DOHH2 (cell line): ENCODE results near the gene TFAP2B.

Experiments
- H3F3A ChIP-seq: fragments of 200-600 bp; sonication (generic), shearing (Covaris generic); 2 replicates; pipeline ENCODE4 v1.6.0; 2016; ENCODE audit warnings: antibody characterized with exemption, mild to moderate bottlenecking; ENCODE audit not compliant: control insufficient read depth, insufficient read depth
- H3K27ac ChIP-seq: fragments of 200-600 bp; sonication (generic); 2 replicates; pipeline ENCODE4 v1.5.1; 2014; ENCODE audit warnings: low read depth, mild to moderate bottlenecking, low read length, moderate library complexity
- H3K27me3 ChIP-seq: fragments of 200-600 bp; sonication (generic); 2 replicates; pipeline ENCODE4 v1.6.1; 2014; ENCODE audit warnings: mild to moderate bottlenecking, low read length, mixed read lengths; ENCODE audit not compliant: control insufficient read depth
- H3K36me3 ChIP-seq: fragments of 200-600 bp; sonication (generic); 2 replicates; pipeline ENCODE4 v1.6.1; 2014; ENCODE audit warnings: mild to moderate bottlenecking, low read length, moderate library complexity, mixed read lengths; ENCODE audit not compliant: control insufficient read depth
- H3K4me1 ChIP-seq: fragments of 200-600 bp; sonication (generic); 2 replicates; pipeline ENCODE4 v1.6.1; 2014; ENCODE audit warnings: mild to moderate bottlenecking, low read length, mixed read lengths; ENCODE audit not compliant: control insufficient read depth
- H3K4me2 ChIP-seq: fragments of 200-600 bp; sonication (generic); 2 replicates; pipeline ENCODE4 v1.6.0; 2014; ENCODE audit warnings: mild to moderate bottlenecking, low read length, moderate library complexity
- H3K4me3 ChIP-seq: fragments of 200-600 bp; sonication (generic); 2 replicates; pipeline ENCODE4 v1.5.1; 2014; ENCODE audit warnings: mild to moderate bottlenecking, low read length, mixed read lengths
- H3K79me2 ChIP-seq: fragments of 200-600 bp; sonication (generic); 2 replicates; pipeline ENCODE4 v1.6.1; 2014; ENCODE audit warnings: mild to moderate bottlenecking, low read length, mixed read lengths; ENCODE audit not compliant: control insufficient read depth
- H3K9me2 ChIP-seq: fragments of 200-600 bp; sonication (generic); replicated peaks from 2 replicates; pipeline ENCODE4 v1.6.1; 2014; ENCODE audit warnings: mild to moderate bottlenecking, low read length, mixed read lengths; ENCODE audit not compliant: control insufficient read depth
- H3K9me3 ChIP-seq: fragments of 200-600 bp; sonication (generic); 2 replicates; pipeline ENCODE4 v1.6.1; 2014; ENCODE audit warnings: antibody characterized with exemption, low read length, mixed read lengths; ENCODE audit not compliant: control insufficient read depth, insufficient read depth
- H4K20me1 ChIP-seq: fragments of 200-600 bp; sonication (generic); 2 replicates; pipeline ENCODE4 v1.6.0; 2014; ENCODE audit warnings: low read depth, mild to moderate bottlenecking, antibody characterized with exemption, low read length, moderate library complexity; ENCODE audit not compliant: control insufficient read depth, insufficient read depth
- EZH2phosphoT487 ChIP-seq: fragments of 200-600 bp; sonication (generic); IDR thresholded peaks from 2 replicates; pipeline ENCODE4 v1.6.1; 2017; ENCODE audit warnings: borderline replicate concordance, mild to moderate bottlenecking, antibody characterized with exemption, low read length, moderate library complexity, mixed read lengths
- TF ChIP-seq, protein P1 (sequence below): fragments of 200-600 bp; sonication (generic); IDR thresholded peaks from one replicate; pipeline ENCODE4 v1.5.1; 2014; ENCODE audit warnings: antibody characterized with exemption, mild to moderate bottlenecking, low read depth, low read length; ENCODE audit not compliant: poor library complexity, severe bottlenecking

TFAP2B gene

DNA sequence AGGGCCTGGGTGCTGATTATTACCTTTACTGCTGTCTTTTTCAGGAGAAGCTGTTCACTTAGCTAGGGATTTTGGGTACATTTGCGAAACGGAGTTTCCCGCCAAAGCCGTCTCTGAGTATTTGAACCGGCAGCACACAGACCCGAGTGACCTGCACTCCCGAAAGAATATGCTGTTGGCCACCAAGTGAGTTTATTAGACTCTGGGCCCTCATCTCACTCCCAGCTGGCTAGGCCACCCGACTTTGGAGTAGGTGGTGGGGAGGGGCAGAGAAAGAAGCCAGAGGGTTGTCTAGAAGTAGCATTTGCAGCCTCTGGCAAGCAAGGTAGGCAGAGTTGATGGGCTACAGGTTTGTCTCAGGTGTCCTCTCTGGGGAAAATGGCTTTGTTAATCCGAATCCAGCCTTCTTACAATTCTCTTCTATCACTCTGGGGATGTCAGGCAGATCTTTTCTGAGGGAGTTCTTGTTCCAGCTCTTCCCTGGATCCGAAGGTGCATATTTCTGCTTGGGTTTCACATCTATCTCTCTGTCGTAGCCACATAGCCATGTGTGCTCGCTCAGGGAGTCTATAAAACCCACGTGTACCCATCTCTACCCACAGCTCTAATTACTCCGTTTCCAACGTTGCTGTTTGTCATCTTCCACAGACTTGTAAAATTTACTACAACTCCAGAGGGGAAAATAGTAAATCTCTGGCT, 21.6 kb downstream of the TFAP2B start:
- no peaks in the 10 kb centered on the region for H3K9me2 ChIP-seq
- H3K36me3 ChIP-seq = no peaks in the 10 kb centered on the region
- no peak for TF ChIP-seq EZH2phosphoT487
- TF ChIP-seq, protein P1, sequence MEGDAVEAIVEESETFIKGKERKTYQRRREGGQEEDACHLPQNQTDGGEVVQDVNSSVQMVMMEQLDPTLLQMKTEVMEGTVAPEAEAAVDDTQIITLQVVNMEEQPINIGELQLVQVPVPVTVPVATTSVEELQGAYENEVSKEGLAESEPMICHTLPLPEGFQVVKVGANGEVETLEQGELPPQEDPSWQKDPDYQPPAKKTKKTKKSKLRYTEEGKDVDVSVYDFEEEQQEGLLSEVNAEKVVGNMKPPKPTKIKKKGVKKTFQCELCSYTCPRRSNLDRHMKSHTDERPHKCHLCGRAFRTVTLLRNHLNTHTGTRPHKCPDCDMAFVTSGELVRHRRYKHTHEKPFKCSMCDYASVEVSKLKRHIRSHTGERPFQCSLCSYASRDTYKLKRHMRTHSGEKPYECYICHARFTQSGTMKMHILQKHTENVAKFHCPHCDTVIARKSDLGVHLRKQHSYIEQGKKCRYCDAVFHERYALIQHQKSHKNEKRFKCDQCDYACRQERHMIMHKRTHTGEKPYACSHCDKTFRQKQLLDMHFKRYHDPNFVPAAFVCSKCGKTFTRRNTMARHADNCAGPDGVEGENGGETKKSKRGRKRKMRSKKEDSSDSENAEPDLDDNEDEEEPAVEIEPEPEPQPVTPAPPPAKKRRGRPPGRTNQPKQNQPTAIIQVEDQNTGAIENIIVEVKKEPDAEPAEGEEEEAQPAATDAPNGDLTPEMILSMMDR = no peak
- H3K79me2 ChIP-seq = no peaks in the 10 kb centered on the region
- H3K4me3 ChIP-seq = no peak overlapping the region
- no peaks in the 10 kb centered on the region for H3K4me1 ChIP-seq
- H3F3A ChIP-seq = no peaks in the 10 kb centered on the region
- H4K20me1 ChIP-seq = no peaks in the 10 kb centered on the region
- H3K4me2 ChIP-seq = no peak overlapping the region
- no peaks in the 10 kb centered on the region for H3K9me3 ChIP-seq
- no peaks in the 10 kb centered on the region for H3K27me3 ChIP-seq
- no peak overlapping the region for H3K27ac ChIP-seq

DNA sequence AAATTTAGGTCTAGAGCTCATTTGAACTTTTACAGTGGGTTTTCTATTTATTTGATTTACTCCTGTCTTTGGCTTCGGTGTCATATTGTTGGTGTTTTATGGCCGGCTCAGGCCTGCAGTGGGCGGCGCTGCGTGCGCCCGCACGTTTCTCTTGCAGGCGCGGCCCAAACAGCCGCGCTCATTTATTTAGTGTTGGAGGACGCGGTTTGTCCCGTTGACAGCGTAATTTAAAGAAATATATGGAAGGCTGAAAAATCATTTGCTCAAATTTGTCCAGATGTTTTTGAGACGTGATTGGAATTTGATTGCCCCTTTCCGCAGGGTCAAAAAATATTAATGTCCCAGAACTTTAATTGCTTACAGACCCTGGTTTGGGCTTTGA, 22.1 kb downstream of the TFAP2B start:
- TF ChIP-seq EZH2phosphoT487 = no peak
- TF ChIP-seq, protein P1 = no peak
- no peaks in the 10 kb centered on the region for H3K36me3 ChIP-seq
- no peaks in the 10 kb centered on the region for H4K20me1 ChIP-seq
- H3K4me1 ChIP-seq = no peaks in the 10 kb centered on the region
- no peaks in the 10 kb centered on the region for H3K27me3 ChIP-seq
- no peak overlapping the region for H3K4me2 ChIP-seq
- H3K9me2 ChIP-seq = no peaks in the 10 kb centered on the region
- H3K4me3 ChIP-seq = no peak overlapping the region
- no peak overlapping the region for H3K27ac ChIP-seq
- no peaks in the 10 kb centered on the region for H3K79me2 ChIP-seq
- no peaks in the 10 kb centered on the region for H3K9me3 ChIP-seq
- no peaks in the 10 kb centered on the region for H3F3A ChIP-seq

DNA sequence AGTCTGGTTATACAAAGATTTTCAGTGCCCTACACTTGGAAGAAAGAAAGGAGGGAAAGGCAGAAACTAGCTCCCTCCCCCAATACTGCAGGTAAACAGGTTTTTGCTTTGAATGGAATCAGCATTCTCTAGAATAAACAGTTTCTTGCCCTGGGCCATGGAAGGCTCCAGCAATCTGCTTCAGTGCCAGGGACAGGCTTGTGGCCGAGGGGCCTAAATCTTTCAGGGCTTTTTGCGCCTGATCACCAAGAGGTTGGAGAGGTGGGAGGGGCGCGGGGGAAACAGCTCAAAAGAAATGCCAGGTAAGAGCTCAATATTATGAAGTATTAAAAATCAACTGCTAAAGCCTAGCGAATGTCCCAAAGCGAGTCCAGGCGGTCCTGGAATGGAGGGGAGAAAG, 23.8 kb downstream of the TFAP2B start:
- H3K4me2 ChIP-seq = no peak overlapping the region
- H3K27me3 ChIP-seq = no peaks in the 10 kb centered on the region

More for the DNA sequence above, 23.8 kb downstream of the TFAP2B start:
- no peak overlapping the region for H3K4me3 ChIP-seq
- H3K36me3 ChIP-seq = no peaks in the 10 kb centered on the region
- H3K9me2 ChIP-seq = no peaks in the 10 kb centered on the region
- no peak overlapping the region for H3K27ac ChIP-seq
- no peaks in the 10 kb centered on the region for H3K9me3 ChIP-seq
- no peaks in the 10 kb centered on the region for H3F3A ChIP-seq
- H3K4me1 ChIP-seq = no peaks in the 10 kb centered on the region
- TF ChIP-seq, protein P1 = no peak
- no peak for TF ChIP-seq EZH2phosphoT487
- no peaks in the 10 kb centered on the region for H4K20me1 ChIP-seq
- H3K79me2 ChIP-seq = no peaks in the 10 kb centered on the region
